ENCODE data around the gene FSHR.

Gene FSHR

GRCh38 chr2:48965204-48965603, 189.1 kb downstream of the FSHR start:
- TF ChIP-seq POLR2A (IDR thresholded peaks at IDR 0.05; ENCODE audit: extremely low read depth, insufficient read length): no peak
- no peak for TF ChIP-seq CTCF (IDR thresholded peaks at IDR 0.05; ENCODE audit: low read depth, low read length)
- no peak for TF ChIP-seq MAX (IDR thresholded peaks at IDR 0.05; ENCODE audit: low read depth, low read length)
- TF ChIP-seq MYC (IDR thresholded peaks at IDR 0.05; ENCODE audit: low read depth, low read length): no peak
- DNase-seq (ENCODE audit: low read depth): no peak
- no peak overlapping the region for H3K4me3 ChIP-seq (ENCODE audit: low read depth, low read length)

GRCh38 chr2:48961009-48961408, 193.3 kb downstream of the FSHR start:
- TF ChIP-seq CTCF (IDR thresholded peaks at IDR 0.05; ENCODE audit: low read depth, low read length) (no peak), MAX (IDR thresholded peaks at IDR 0.05; ENCODE audit: low read depth, low read length) (no peak), POLR2A (IDR thresholded peaks at IDR 0.05; ENCODE audit: extremely low read depth, insufficient read length) (no peak), MYC (IDR thresholded peaks at IDR 0.05; ENCODE audit: low read depth, low read length) (no peak)
- H3K4me3 ChIP-seq (ENCODE audit: low read depth, low read length): no peak overlapping the region
- no peak for DNase-seq (ENCODE audit: low read depth)

- TF ChIP-seq MAX (IDR thresholded peaks at IDR 0.05; ENCODE audit: low read depth, low read length) (no peak), MYC (IDR thresholded peaks at IDR 0.05; ENCODE audit: low read depth, low read length) (no peak), CTCF (IDR thresholded peaks at IDR 0.05; ENCODE audit: low read depth, low read length) (no peak), POLR2A (IDR thresholded peaks at IDR 0.05; ENCODE audit: extremely low read depth, insufficient read length) (no peak)
- DNase-seq (ENCODE audit: low read depth): no peak
- no peak overlapping the region for H3K4me3 ChIP-seq (ENCODE audit: low read depth, low read length)
These were observed 199.4 kb downstream of the FSHR start for GRCh38 chr2:48954935-48955334.

GRCh38 chr2:48954311-48954710, 200.0 kb downstream of the FSHR start:
- H3K4me3 ChIP-seq (ENCODE audit: low read depth, low read length): no peak overlapping the region
- no peak for TF ChIP-seq POLR2A (IDR thresholded peaks at IDR 0.05; ENCODE audit: extremely low read depth, insufficient read length)
- no peak for DNase-seq (ENCODE audit: low read depth)

GRCh38 chr2:48952614-48953013, 201.7 kb downstream of the FSHR start:
- no peak for DNase-seq (ENCODE audit: low read depth)
- no peak overlapping the region for H3K4me3 ChIP-seq (ENCODE audit: low read depth, low read length)
- no peak for TF ChIP-seq MYC (IDR thresholded peaks at IDR 0.05; ENCODE audit: low read depth, low read length)
- no peak for TF ChIP-seq POLR2A (IDR thresholded peaks at IDR 0.05; ENCODE audit: extremely low read depth, insufficient read length)
- no peak for TF ChIP-seq MAX (IDR thresholded peaks at IDR 0.05; ENCODE audit: low read depth, low read length)
- TF ChIP-seq CTCF (IDR thresholded peaks at IDR 0.05; ENCODE audit: low read depth, low read length): no peak

GRCh38 chr2:48952143-48952542, 202.2 kb downstream of the FSHR start:
- no peak overlapping the region for H3K4me3 ChIP-seq (ENCODE audit: low read depth, low read length)
- DNase-seq (ENCODE audit: low read depth): no peak
- TF ChIP-seq MYC (IDR thresholded peaks at IDR 0.05; ENCODE audit: low read depth, low read length) (no peak), MAX (IDR thresholded peaks at IDR 0.05; ENCODE audit: low read depth, low read length) (no peak), POLR2A (IDR thresholded peaks at IDR 0.05; ENCODE audit: extremely low read depth, insufficient read length) (no peak), CTCF (IDR thresholded peaks at IDR 0.05; ENCODE audit: low read depth, low read length) (no peak)
